Stomach (tissue), 4 donors: ENCODE measurements around the gene SPEM3.

Source experiments
- CTCF ChIP-seq, 7 experiments: fragments of 450-650 bp in 4 of 7; fragments of 200-600 bp in 3 of 7; sonication (generic) in 3 of 7; IDR thresholded peaks; one replicate each; pipeline ENCODE4 v1.5.1; 2016 to 2019; ENCODE audit warnings: antibody characterized with exemption in 7 of 7, control low read depth in 2 of 7, mild to moderate bottlenecking in 1 of 7
- EP300 ChIP-seq: sonication (generic); formaldehyde crosslinking; IDR thresholded peaks from one replicate; pipeline ENCODE4 v1.6.1; 2017; ENCODE audit warnings: antibody characterized with exemption
- POLR2A ChIP-seq, 4 donors: fragments of 450-650 bp; IDR thresholded peaks; one replicate each; pipeline ENCODE4 v1.6.1; 2016; ENCODE audit warnings: antibody characterized with exemption in 4 of 4, control low read depth in 2 of 4, mild to moderate bottlenecking in 1 of 4, moderate library complexity in 1 of 4
- POLR2AphosphoS5 ChIP-seq, 3 donors: sonication (generic); formaldehyde crosslinking; IDR thresholded peaks; one replicate each; pipeline ENCODE4 v1.6.1; 2016; ENCODE audit warnings: antibody characterized with exemption in 3 of 3

GRCh38 chr17:7415784-7416183, 12.9 kb upstream of the SPEM3 start:
- no peak for TF ChIP-seq POLR2A (IDR thresholded peaks at IDR 0.05)
- TF ChIP-seq CTCF (IDR thresholded peaks at IDR 0.05) = no peak
- no peak for TF ChIP-seq POLR2AphosphoS5 (IDR thresholded peaks at IDR 0.05)
- no peak for TF ChIP-seq EP300
